HG02870 (cell line): ENCODE measurements around the gene SYMPK.

Experiments used
- ATAC-seq: cut with Tn5 transposase; IDR thresholded peaks from one replicate; pipeline ENCODE4 v1.9.1; 2021; ENCODE audit warnings: mild to moderate bottlenecking, moderate library complexity; ENCODE audit not compliant: unreplicated experiment

Gene SYMPK

DNA sequence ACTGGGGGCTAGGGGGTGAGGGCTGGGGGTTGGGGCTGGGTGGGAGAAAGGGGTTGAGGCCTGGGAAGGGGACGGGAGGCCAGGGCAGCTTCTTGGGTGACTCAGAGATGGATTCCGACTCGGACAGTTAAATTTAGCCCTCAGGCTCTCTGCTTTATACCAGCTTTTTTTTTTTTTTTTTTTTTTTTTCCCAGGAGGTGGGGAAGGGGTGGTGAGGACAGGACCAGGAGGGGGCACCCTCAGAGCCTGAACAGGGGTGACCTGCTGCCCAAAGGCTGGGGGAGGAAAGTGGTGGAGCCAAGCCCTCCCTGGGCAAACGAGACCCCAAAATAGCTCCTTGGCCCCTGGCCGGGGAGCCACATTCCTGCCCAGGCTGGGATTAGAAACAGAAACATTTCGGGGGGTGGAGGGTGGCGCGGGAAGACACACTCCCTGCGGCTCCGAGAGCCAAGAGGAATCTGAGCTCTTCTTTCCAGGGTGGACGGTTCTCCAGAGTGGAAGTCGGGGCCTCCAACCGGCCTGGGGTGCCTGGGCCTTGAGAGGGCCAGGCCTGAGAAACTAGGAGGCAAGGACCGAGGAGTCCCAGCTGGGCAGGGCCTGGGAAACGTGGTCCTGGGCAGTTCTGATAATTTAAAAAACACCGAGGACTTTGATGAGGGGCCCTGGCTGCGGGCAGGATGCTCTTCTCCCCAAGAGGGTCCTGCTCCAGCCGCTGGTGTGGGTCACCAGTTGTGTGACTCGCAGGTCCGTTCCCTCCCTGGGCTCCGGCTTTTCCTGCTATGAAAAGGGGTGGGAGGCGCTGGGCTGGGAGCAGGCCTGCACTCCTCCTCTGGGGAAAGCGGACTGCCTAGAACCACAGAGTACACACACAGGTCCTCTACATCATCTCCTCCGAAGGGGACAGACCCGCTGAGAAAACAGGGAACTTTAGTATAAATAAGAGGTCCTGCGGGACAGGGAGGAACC lies 79.8 kb downstream of the SYMPK start:
- no peak for ATAC-seq

DNA sequence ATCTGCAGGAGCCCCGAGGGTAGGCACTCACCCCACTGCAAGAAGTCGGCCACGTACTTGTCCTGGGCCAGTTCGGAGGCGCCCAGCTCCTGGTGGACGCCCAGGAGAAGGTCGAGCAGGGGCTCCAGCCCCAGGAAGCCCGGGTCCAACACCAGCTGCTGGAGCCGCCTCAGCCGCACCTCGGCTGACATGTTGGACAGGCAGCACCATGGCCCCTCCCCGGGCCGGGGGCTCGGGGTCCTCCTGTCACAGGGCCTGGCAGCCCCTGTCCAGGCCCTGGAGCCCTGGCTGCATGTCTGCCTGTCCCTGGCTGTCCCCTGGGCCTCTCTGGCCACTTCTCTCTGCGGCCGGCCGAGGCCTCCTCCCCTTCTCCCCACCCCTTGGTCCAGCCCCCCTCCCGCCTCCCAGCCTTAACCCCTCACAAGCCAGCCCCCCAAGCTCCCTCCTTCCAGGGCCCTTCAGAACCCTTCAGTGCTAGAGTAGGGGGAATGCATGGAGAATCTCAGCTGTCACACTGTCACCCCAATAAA lies 80.7 kb downstream of the SYMPK start, which contains the start of gene DMPK:
DMPK (minus strand) TSS at position 329 of the 530 bp plus-strand sequence; CDS start at position 191, 138 bp downstream.
- no peak for ATAC-seq

DNA sequence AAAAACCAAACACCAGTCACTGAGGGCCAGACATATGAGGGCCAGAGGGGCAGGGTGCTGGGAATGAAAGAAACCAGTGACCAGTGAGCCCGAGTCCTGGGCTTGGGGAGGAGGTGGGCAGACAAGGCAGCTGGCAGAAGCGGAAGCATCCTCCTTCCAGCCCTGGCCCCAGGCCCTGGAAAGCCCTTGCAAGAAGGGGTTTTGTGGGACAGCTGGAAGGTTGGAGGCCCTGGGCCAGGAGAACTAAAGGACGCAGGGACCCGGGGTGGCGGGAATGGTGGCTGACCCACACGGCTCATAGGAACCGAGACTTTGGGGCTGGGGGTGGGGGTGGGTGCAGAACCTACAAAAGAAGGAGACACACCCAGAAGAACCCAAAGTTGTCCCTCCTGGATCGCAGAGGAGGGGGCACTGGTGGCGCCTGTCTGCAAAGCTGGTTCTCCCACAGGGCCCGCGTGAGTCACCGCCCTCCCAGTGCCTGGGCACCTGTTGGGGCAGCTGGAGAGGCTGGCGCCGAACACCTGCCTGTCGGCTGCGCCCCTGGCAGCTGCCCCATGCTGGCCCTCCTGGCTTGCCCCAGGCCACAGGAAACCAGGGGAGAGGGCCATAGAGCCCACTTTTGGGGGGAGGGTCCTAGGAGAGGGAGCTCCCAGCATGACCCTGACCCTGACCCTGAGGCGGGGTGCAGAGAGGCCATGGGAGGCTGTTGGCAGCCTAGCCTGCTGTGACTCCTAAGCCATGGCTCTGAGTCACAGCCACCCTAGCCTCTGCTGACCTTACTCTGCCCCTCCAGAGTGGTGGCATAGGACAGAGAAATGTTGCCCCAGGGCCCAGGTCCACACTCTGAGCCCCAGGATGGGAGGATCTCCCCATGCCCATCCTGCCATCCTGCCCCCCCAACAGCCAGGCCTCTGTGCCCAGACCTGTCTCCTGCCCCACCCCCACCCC lies 81.5 kb downstream of the SYMPK start:
- no peak for ATAC-seq

DNA sequence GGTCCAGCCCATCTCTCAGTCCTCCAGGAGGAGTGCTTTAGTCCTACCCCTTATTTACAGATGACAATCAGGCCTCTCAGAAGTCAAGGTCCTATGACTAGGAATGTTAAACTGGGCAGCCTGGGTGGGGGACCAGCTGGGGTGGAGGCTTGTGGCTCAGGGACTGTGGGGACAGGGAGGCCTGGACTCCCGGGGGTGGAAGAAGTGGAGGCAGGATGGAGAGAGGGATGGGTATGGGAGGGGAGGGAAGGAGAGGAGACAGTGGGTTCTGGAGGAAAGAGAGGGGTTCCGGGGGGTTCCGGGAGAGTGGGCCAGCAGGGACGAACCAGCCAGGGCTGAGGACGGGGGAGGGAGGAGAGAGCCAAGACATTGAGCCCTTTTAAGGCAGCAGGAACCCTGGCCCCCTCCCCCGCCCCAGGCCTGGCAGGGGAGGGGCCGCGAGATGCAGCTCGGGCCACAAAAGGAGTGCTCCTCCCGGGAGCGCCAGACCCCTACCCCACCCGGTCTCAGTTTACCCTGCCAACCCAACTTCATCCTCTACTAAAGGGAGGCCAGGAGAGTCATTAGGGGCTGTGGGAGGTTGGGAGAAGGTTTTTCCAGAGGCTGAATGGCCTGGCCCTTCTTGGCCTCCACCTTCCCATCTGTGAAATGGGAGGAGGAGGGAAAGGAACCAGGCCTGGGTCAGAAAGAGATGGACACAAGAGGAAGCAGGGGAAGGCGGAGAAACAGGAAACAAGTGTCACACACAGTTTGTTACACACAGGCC lies 82.3 kb downstream of the SYMPK start:
- ATAC-seq = no peak

DNA sequence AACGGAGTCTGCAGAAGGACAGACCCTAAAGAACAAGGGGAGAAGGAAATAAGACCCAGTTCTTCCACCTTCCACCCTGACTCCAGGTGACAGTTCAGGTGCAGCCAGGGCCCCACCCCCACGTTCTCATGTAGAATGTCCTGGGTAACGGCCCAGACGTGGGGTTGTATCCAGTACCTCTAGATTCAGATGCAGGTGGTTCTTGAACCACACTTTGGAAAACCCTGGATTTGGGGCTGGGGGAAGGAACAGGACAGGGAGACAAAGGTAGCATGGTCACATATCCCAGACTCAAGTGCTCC lies 82.8 kb downstream of the SYMPK start:
- no peak for ATAC-seq

DNA sequence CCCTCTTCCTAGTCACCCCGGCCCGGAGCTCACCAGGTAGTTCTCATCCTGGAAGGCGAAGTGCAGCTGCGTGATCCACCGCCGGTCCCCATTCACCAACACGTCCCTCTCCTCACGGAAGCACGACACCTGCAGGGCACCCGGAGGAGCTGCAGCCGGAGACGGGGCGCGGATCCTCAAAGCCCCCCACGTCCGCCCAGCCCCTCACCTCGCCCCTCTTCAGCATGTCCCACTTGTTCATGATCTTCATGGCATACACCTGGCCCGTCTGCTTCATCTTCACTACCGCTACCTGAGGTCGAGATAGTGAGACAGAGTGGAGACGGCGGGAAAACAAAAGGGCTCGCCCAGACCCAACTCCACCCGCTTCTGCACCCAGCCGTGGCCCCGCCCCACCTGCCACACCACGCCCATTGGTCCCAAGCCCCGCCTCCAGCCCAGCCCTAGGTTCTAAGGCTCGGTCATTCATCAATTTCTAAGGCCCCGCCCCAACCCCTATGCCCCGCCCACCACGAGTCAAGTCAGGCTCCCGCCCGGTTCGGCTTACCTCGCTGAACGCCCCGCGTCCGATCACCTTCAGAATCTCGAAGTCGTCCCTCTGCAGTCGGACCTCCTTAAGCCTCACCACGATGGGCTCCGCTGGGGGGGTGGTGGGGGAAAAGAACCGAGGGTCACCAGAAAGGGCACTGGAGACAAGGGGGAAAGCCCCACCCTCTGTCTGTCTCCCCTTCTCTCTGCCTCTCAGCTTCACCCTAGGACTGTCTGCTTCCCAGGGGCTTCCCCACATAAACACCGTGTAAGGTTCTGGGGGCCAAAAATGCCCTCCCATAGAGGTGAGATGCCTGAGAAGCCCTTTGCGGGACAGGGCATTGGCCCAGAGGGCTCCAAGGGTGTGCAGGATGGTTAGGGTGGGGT lies 83.5 kb downstream of the SYMPK start:
- peak; percentile 76 for ATAC-seq

DNA sequence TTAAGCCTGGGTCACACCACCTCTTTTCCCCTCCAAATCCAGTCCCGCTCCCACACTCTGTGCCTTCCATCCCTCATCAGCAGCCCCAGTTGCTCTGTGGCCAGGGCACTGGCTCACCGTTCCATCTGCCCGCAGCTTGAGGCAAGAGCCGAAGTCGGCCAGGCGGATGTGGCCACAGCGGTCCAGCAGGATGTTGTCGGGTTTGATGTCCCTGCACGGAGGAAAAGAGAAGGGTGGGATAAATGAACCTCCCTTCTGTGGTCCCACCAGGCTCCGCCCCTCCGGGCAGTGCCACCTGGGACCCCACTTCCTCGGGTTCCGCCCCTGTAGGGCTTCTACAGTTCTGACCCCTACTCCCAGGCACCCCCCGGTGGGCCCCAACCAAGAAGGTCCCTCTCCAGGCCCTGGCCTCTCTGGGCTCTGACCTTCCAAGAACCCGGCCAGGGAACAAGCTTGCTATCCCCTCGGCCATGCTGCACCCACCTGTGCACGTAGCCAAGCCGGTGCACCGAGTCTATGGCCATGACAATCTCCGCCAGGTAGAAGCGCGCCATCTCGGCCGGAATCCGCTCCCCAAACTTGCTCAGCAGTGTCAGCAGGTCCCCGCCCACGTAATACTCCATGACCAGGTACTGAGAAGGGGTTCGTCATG lies 84.8 kb downstream of the SYMPK start:
- ATAC-seq = no peak

DNA sequence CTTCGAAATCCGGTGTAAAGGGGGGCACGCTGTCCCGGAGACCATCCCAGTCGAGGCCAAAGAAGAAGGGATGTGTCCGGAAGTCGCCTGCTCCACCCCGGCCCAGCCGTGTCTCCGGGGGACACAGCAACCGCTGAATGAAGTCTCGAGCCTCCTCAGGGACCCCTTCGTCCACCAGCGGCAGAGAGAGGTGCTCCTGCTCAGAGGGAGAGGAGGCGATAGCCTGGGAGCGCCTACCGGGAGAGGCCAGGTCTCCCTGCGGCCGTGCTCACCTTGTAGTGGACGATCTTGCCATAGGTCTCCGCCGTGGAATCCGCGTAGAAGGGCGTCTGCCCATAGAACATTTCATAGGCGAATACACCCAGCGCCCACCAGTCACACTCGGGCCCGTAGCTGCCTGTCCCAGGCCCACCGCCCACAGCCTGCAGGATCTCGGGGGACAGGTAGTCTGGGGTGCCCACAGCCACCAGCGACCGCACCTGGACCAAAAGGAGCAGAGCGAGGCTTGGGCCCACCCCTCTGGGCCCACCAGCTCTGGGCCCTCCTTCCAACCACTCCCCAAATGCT lies 85.5 kb downstream of the SYMPK start:
- ATAC-seq = no peak

DNA sequence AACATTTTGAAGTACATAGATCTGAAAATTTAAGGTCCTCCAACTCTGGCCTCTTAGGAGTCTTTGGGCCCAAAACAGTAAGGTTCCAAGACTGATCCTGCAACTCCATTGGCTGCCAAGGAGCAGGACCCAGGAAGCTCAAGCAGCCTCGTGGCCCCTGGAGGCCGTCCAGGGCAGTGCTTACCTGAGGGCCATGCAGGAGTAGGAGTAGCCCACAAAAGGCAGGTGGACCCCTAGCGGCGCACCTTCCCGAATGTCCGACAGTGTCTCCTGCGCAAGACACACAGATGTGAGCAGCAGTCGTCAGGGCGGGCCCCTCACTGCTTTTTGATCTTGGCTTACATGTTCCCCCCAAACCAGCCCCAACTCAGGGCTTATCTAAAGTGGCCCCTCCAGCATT lies 88.2 kb downstream of the SYMPK start:
- no peak for ATAC-seq

DNA sequence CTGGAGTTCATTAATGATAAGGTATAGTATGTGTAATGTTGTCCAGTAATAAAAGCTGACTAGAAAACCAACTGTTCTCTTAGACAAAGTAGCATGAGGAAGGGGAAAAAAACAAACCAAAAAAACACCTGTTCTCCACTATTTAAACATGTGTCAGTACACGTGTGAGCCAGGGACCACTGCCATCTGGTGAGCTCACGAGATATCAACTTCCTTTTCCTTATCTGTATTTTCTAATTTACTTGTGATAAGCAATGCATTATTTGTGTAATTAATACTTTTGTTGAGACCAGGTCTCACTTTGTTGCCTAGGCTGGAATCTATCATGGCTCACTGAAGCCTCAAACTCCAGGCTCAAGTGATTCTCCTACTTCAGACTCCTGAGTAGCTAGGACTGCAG lies 89.6 kb downstream of the SYMPK start:
- no peak for ATAC-seq

DNA sequence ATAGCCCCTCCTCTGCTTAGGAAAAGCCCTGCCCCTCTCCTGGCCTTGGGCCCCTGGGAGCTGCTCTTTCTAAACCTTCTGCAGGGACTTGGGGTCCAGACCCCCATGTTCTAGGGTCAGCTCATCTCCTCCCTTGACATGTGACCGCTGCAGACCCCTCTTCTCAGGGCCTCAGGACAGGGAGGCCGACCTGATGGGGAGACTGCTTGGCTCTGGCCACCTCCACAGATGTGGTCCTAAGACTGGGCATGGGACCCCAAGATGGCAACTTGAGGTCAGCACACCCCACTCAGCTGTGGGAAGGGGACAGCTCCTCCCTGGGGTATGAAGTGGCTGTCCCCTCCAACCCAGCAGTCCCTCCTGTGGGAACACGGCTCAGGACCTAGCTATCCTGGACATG lies 90.0 kb downstream of the SYMPK start:
- ATAC-seq = no peak

DNA sequence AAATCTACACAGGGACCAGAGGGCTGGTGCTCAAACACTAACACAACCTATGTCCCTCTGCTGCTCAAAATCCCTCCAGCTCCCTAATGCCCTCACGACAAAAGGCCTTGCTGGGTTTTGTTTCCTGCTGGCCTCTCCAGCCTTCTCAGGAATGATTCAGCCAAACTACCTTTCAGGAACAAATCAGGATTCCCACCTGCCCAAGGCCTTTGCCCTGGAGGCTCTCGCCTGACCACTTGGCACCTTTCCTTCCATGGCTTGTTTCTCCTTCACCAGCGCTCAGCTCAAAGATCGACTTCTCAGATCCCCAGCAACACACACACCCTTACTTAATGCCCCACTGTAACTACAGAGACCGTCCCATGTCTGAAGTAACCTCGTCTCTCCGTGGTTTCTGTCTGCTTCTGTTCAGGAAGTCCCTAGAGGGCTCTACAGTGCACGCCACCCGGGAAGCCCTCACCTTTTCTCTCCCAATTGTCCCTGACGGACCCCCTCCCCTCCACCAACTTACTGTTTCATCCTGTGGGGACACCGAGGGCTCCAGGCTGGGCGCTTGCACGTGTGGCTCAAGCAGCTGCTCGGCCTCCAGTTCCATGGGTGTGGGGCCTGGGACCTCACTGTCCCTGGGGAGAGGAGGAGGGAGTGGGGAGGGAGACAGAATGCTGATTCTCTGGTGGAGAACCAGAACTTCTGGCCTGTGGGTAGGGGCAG lies 90.7 kb downstream of the SYMPK start:
- no peak for ATAC-seq

DNA sequence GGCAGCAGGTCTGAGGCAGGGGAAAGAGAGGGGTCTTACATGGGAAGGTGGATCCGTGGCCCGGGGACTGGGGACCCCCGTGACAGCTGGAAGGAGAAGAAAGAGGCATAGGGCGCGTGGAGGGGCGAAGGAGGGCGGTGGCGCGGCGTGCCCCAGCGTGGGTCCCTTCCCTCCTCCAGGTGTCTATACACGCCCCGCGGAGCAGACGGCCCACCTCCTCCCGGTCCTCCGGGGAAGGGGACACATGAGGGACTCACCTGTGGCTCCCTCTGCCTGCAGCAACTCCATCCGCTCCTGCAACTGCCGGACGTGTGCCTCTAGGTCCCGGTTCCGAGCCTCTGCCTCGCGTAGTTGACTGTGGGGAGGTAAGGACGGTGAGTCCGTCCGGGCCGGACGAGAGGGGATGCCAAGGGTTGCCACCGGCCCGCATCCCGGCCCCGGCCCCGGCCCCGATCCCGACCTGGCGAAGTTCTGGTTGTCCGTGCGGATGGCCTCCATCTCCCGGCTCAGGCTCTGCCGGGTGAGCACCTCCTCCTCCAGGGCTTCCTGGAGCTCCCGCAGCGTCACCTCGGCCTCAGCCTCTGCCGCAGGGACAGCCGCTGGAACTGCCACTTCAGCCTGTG lies 91.5 kb downstream of the SYMPK start:
- ATAC-seq = no peak

DNA sequence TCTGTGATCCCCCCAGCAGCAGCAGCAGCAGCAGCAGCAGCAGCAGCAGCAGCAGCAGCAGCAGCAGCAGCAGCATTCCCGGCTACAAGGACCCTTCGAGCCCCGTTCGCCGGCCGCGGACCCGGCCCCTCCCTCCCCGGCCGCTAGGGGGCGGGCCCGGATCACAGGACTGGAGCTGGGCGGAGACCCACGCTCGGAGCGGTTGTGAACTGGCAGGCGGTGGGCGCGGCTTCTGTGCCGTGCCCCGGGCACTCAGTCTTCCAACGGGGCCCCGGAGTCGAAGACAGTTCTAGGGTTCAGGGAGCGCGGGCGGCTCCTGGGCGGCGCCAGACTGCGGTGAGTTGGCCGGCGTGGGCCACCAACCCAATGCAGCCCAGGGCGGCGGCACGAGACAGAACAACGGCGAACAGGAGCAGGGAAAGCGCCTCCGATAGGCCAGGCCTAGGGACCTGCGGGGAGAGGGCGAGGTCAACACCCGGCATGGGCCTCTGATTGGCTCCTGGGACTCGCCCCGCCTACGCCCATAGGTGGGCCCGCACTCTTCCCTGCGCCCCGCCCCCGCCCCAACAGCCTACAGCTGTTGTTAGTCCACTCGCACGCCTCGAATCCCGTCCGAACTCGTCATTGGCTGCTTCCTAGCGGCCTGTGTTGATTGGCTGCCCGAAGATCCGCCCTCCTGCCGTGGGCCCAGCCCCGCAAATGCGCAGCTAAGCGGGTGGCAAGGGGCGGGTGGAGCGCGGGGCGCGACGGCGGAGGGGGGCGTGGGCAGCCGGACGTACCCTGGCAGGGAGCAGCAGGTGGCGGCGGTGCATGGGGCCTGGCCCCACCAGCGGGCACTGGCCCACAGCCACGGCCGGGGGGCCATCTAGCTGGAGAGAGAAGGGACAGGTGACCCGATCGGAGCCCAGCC lies 92.5 kb downstream of the SYMPK start:
- peak; percentile 45 for ATAC-seq

DNA sequence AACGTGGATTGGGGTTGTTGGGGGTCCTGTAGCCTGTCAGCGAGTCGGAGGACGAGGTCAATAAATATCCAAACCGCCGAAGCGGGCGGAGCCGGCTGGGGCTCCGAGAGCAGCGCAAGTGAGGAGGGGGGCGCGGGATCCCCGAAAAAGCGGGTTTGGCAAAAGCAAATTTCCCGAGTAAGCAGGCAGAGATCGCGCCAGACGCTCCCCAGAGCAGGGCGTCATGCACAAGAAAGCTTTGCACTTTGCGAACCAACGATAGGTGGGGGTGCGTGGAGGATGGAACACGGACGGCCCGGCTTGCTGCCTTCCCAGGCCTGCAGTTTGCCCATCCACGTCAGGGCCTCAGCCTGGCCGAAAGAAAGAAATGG lies 93.1 kb downstream of the SYMPK start:
- ATAC-seq = no peak

DNA sequence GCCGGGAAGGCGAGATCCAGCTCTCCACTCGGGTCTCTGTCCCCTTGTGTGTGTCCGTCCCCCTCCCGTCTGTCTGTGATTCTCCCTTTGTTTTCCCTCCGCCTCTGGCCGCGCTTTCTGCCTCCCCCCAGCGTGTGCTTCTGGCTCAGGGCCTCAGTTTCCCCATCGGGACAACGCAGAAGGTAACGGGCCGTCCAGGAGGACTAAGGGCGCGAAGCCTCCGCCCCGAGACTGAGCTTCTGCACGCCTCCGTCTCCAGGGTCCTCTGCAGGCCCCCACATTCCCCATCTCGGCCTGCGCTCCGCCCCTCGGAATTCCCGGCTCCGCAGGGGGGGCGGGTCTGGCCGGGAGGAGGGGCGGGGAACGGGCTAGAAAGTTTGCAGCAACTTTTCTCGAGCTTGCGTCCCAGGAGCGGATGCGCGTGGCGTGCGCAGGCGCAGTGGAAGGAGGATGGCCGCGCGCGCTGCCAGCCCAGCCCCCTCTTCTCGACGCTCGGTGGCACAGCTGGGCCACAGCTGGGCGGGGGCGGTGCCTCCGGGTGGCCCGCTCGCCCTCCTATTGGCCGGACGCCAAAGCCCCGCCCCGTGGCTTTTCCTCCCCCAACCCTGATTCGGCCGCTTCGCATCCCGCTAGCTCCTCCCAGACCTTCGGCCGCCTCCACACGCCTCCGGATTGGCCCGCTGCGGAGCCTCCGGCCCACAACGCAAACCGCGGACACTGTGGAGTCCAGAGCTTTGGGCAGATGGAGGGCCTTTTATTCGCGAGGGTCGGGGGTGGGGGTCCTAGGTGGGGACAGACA lies 93.8 kb downstream of the SYMPK start, which contains the start of gene SIX5:
SIX5 (minus strand) TSS at position 269 of the 799 bp plus-strand sequence. CDS start 408 bp downstream, outside the sequence.
- peak; percentile 53 for ATAC-seq
